HEK293 (cell line): ENCODE results near the gene PRDM11.

Source experiments
- ATF2 ChIP-seq: fragments of 450-650 bp; formaldehyde crosslinking; IDR thresholded peaks from 2 replicates; pipeline ENCODE4 v1.5.1; 2016; ENCODE audit warnings: missing biosample characterization, missing genetic modification characterization, low read depth
- CTCF ChIP-seq: fragments of 450-650 bp; formaldehyde crosslinking; IDR thresholded peaks from 2 replicates; pipeline ENCODE4 v1.5.1; 2016; ENCODE audit warnings: missing biosample characterization, missing genetic modification characterization
- PRDM4 ChIP-seq: fragments of 450-650 bp; formaldehyde crosslinking; IDR thresholded peaks from 2 replicates; pipeline ENCODE4 v1.5.1; 2017; ENCODE audit warnings: missing biosample characterization, missing genetic modification characterization
- TCF7L2 ChIP-seq: IDR thresholded peaks from 2 replicates; pipeline ENCODE4 v1.6.1; 2011; ENCODE audit warnings: low read depth, mild to moderate bottlenecking, inconsistent platforms, low read length, moderate library complexity, borderline replicate concordance
- YY2 ChIP-seq: fragments of 450-650 bp; formaldehyde crosslinking; IDR thresholded peaks from 2 replicates; pipeline ENCODE4 v1.5.1; 2016; ENCODE audit warnings: missing biosample characterization, missing genetic modification characterization
- ZEB2 ChIP-seq: fragments of 450-650 bp; formaldehyde crosslinking; IDR thresholded peaks from 2 replicates; pipeline ENCODE4 v1.5.1; 2016; ENCODE audit warnings: missing biosample characterization, missing genetic modification characterization
- ZNF184 ChIP-seq: fragments of 450-650 bp; IDR thresholded peaks from 2 replicates; pipeline ENCODE4 v1.5.1; 2018; ENCODE audit warnings: missing biosample characterization, mild to moderate bottlenecking, missing genetic modification characterization
- ZNF391 ChIP-seq: fragments of 450-650 bp; formaldehyde crosslinking; IDR thresholded peaks from 2 replicates; pipeline ENCODE4 v1.5.1; 2016; ENCODE audit warnings: low read depth, missing biosample characterization, missing genetic modification characterization, borderline replicate concordance
- ZNF433 ChIP-seq: fragments of 450-650 bp; formaldehyde crosslinking; IDR thresholded peaks from 2 replicates; pipeline ENCODE4 v1.5.1; 2016; ENCODE audit warnings: missing biosample characterization, missing genetic modification characterization, low read depth
- ZNF510 ChIP-seq: fragments of 450-650 bp; formaldehyde crosslinking; IDR thresholded peaks from 2 replicates; pipeline ENCODE4 v1.5.1; 2018; ENCODE audit warnings: mild to moderate bottlenecking, missing genetic modification characterization, missing biosample characterization; ENCODE audit not compliant: insufficient replicate concordance
- ZNF530 ChIP-seq: fragments of 450-650 bp; formaldehyde crosslinking; IDR thresholded peaks from 2 replicates; pipeline ENCODE4 v1.5.1; 2016; ENCODE audit warnings: low read depth, missing biosample characterization, missing genetic modification characterization
- ZNF639 ChIP-seq: fragments of 450-650 bp; formaldehyde crosslinking; IDR thresholded peaks from 2 replicates; pipeline ENCODE4 v1.5.1; 2016; ENCODE audit warnings: missing biosample characterization, missing genetic modification characterization

GRCh38 chr11:45258982-45259530 is 112.6 kb downstream of the PRDM11 start:
- TF ChIP-seq TCF7L2 = no peak
- no peak for TF ChIP-seq ATF2 (tag by site-specific recombination)
- no peak for TF ChIP-seq ZNF530
- TF ChIP-seq ZNF391 (tag by site-specific recombination) = no peak
- no peak for TF ChIP-seq PRDM4 (tag by site-specific recombination)
- TF ChIP-seq CTCF (tag by site-specific recombination) = no peak
- TF ChIP-seq ZEB2 (tag by site-specific recombination) = no peak
- no peak for TF ChIP-seq ZNF510 (tag by site-specific recombination)
- no peak for TF ChIP-seq ZNF184 (tag by site-specific recombination)
- TF ChIP-seq ZNF639 (tag by site-specific recombination) = no peak
- TF ChIP-seq ZNF433 (tag by site-specific recombination) = no peak
- no peak for TF ChIP-seq YY2 (tag by site-specific recombination)
